Measurements from ENCODE around the gene PSMB10.

DNA sequence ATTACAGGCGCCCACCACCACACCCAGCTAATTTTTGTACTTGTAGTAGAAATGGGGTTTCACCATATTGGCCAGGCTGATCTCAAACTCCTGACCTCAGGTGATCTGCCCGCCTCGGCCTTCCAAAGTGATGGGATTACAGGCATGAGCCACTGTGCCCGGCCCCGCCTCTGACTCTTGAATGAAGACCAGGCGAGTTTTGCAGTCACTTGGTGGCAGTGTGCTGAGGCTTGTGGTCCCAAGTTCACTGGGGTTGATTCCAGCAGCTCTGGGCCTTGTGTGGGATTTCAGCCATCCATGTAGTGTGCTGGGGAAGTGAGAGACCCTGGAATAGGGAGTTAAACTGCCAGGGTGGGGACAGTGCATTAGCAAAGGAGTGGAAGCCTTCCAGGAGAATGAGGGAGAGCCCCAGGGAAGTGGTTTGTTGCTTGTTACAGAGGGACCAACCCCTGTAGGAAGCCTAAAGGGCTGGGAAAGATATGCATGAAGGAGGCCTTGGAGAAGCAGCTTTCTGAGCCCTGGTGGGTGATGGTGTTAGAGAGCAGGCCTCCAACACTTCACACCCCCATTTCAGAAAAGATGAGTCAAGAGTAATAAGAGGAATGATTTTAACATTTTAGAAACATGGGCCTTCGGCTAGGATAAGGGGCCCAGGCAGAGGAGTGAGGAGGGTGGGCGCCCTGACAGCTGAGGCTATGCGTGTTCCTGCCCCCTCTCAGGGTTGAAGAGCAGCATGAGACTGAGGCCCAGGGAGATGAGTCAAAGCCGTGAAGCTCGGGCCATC is 29.1 kb downstream of the PSMB10 start:
- no peak for TF ChIP-seq POLR2AphosphoS5 (IDR thresholded peaks at IDR 0.05)
- no peak for TF ChIP-seq POLR2A (IDR thresholded peaks at IDR 0.05; ENCODE audit: low read depth)
- TF ChIP-seq, protein P1, sequence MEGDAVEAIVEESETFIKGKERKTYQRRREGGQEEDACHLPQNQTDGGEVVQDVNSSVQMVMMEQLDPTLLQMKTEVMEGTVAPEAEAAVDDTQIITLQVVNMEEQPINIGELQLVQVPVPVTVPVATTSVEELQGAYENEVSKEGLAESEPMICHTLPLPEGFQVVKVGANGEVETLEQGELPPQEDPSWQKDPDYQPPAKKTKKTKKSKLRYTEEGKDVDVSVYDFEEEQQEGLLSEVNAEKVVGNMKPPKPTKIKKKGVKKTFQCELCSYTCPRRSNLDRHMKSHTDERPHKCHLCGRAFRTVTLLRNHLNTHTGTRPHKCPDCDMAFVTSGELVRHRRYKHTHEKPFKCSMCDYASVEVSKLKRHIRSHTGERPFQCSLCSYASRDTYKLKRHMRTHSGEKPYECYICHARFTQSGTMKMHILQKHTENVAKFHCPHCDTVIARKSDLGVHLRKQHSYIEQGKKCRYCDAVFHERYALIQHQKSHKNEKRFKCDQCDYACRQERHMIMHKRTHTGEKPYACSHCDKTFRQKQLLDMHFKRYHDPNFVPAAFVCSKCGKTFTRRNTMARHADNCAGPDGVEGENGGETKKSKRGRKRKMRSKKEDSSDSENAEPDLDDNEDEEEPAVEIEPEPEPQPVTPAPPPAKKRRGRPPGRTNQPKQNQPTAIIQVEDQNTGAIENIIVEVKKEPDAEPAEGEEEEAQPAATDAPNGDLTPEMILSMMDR (IDR thresholded peaks at IDR 0.05): no peak
